AG09319 (cell line): Measurements from ENCODE around the gene MYMX.
A peak's percentile ranks its signal among the peaks of the same experiment; 100 is the strongest.

Experiments used
- DNase-seq: peaks from one replicate; pipeline ENCODE4 v3.0.0-alpha.2; 2010; ENCODE audit warnings: low read depth; ENCODE audit errors: extremely low read depth
- TF ChIP-seq, protein P1 (sequence below): IDR thresholded peaks from 2 replicates; pipeline ENCODE4 v1.5.1; 2011; ENCODE audit warnings: low read depth, mild to moderate bottlenecking, inconsistent platforms, low read length, moderate library complexity

Gene MYMX

DNA sequence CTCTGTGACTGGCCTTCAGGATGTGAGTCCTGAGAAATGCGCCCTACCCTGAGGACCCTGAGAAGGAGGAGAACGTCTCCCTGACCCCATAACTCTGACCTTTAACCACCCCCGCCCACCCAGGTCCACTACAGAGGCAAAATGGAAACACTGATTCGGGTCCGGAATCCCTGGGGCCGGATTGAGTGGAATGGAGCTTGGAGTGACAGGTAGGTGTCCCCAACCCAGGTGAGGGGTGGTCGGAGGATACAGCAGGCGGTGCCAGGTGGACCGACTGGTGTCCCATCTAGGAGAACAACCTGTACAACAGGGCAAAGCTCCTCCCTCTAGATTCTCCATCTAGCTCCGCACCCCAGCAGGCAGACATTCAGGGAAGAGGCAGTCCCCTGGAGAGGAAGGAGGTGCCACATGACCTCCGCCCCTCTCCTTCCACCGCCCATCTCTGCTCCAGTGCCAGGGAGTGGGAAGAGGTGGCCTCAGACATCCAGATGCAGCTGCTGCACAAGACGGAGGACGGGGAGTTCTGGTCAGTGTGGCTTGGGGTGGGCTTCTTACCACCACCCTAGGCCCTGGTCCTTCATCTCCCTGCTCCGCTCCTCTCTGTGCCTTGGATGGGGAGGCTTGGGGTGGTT lies 40.5 kb upstream of the MYMX start:
- DNase-seq: no peak
- TF ChIP-seq, protein P1, sequence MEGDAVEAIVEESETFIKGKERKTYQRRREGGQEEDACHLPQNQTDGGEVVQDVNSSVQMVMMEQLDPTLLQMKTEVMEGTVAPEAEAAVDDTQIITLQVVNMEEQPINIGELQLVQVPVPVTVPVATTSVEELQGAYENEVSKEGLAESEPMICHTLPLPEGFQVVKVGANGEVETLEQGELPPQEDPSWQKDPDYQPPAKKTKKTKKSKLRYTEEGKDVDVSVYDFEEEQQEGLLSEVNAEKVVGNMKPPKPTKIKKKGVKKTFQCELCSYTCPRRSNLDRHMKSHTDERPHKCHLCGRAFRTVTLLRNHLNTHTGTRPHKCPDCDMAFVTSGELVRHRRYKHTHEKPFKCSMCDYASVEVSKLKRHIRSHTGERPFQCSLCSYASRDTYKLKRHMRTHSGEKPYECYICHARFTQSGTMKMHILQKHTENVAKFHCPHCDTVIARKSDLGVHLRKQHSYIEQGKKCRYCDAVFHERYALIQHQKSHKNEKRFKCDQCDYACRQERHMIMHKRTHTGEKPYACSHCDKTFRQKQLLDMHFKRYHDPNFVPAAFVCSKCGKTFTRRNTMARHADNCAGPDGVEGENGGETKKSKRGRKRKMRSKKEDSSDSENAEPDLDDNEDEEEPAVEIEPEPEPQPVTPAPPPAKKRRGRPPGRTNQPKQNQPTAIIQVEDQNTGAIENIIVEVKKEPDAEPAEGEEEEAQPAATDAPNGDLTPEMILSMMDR: no peak

DNA sequence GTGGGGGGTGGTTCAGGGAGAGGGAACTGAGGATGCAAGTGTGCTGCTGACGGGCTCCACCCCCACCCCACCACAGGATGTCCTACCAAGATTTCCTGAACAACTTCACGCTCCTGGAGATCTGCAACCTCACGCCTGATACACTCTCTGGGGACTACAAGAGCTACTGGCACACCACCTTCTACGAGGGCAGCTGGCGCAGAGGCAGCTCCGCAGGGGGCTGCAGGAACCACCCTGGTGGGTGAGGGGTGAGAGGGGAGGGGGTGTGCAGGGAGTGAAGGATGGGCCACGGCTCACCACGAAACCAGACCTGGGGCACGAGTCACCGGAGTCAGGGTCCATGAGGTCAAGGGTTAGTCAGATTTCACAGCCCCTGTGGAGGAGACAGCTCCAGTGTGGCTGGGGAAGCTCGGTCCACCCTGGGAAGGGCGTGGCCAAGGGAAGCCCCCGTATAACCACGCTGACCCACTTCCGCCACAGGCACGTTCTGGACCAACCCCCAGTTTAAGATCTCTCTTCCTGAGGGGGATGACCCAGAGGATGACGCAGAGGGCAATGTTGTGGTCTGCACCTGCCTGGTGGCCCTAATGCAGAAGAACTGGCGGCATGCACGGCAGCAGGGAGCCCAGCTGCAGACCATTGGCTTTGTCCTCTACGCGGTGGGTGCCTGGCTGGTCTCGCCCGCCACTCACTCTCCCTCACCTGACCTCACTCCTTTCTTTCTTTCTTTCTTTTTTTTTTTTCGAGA lies 39.8 kb upstream of the MYMX start:
- TF ChIP-seq, protein P1: no peak
- no peak for DNase-seq

DNA sequence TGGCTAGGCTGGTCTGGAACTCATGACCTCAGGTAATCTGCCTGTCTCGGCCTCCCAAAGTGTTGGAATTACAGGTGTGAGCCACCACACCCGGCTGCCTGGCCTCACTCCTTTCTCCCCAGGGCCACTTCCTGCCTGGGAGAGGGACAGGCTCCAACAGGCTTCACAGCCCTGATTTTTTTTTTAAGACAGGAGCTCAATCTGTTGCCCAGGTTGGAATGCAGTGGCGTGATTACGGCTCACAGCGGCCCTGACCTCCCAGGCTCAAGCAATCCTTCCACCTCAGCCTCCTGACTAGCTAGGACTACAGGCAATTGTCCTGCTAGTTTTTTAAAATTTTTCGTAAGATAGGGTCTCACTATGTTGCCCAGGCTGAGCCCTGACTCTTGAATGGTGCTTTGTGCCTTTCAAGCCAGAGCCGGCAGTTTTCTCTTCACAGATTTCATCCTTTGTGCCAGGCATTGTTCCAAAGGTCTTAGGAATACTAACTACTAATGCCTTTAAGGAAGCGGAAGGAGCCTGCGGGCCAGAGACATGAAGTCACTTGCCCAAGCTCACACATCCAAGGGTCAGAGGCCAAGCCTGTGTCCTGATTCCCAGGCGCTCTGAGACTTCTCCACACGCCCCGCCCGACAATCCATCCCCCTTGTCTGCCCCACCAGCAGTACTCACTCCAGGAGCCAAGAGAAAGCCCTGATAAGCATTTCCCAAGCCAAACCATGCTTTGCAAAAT lies 38.9 kb upstream of the MYMX start:
- TF ChIP-seq, protein P1: no peak
- DNase-seq: peak; percentile 25

DNA sequence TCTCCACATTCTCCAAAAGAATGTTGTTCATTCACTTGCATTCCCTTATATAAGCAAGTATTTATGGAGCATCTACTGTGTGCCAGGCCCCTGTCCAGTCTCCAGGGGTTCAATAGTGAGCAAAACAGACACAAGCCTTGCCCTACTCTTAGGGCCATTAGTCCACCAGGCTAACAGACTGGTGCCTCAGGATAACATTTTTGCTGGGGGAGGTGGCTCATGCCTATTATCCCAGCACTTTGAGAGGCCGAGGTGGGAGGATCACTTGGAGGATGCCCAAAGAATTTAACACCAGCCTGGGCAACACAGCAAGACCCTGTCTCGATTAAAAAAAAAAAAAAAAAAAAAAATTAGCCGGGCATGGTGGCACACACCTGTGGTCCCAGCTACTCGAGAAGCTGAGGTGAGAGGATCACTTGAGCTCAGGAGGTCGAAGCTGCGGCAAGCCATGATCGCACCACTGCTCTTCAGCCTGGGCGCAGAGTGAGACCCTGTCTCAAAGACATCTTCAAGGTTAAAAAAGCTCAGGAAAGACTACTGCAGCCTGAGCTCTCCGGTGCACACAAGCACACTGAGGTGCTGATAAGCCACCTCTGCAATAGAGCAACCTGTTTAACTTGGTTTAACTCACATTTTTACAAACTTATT lies 38.2 kb upstream of the MYMX start:
- TF ChIP-seq, protein P1: no peak
- DNase-seq: no peak

DNA sequence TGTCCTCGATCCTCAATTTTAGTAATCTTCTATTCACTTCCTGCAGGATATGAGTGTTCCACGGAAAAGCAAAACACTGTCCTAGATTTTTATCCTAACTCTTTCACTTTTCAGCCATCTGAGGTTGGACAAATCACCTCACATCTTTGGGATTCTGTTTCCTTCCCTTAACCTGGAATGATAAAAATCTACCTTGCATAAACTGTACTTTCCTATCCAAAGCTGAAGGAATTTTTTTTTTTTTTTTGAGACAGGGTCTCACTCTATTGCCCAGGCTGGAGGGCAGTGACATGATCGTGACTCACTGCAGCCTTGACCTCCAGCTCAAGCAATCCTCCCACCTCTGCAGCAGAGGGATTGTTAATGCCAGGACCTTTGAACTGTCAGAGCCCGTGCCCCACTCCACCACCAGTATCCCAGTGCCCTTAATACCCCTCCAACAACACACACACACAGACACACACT lies 37.6 kb upstream of the MYMX start:
- TF ChIP-seq, protein P1: no peak
- DNase-seq: no peak

DNA sequence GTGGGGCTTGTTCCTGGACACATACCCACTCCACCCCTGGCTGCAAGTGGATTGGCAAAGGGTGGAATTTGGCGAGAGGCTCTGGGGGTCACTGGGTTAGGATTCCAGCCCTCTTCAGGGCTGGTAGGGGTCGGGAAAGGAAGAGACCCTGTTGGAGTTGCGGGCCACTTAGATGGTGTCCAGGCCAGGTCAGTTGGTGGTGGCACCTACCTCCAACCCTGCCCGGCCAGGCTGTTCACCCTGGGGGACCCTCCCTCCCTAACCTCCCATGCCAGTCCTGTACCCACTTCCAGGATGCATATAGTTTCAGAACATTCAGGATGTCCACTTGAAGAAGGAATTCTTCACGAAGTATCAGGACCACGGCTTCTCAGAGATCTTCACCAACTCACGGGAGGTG lies 37.1 kb upstream of the MYMX start:
- TF ChIP-seq, protein P1: no peak
- DNase-seq: no peak
